ENCODE data around the gene GATAD2A.

GATAD2A gene, protein sequence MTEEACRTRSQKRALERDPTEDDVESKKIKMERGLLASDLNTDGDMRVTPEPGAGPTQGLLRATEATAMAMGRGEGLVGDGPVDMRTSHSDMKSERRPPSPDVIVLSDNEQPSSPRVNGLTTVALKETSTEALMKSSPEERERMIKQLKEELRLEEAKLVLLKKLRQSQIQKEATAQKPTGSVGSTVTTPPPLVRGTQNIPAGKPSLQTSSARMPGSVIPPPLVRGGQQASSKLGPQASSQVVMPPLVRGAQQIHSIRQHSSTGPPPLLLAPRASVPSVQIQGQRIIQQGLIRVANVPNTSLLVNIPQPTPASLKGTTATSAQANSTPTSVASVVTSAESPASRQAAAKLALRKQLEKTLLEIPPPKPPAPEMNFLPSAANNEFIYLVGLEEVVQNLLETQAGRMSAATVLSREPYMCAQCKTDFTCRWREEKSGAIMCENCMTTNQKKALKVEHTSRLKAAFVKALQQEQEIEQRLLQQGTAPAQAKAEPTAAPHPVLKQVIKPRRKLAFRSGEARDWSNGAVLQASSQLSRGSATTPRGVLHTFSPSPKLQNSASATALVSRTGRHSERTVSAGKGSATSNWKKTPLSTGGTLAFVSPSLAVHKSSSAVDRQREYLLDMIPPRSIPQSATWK

DNA sequence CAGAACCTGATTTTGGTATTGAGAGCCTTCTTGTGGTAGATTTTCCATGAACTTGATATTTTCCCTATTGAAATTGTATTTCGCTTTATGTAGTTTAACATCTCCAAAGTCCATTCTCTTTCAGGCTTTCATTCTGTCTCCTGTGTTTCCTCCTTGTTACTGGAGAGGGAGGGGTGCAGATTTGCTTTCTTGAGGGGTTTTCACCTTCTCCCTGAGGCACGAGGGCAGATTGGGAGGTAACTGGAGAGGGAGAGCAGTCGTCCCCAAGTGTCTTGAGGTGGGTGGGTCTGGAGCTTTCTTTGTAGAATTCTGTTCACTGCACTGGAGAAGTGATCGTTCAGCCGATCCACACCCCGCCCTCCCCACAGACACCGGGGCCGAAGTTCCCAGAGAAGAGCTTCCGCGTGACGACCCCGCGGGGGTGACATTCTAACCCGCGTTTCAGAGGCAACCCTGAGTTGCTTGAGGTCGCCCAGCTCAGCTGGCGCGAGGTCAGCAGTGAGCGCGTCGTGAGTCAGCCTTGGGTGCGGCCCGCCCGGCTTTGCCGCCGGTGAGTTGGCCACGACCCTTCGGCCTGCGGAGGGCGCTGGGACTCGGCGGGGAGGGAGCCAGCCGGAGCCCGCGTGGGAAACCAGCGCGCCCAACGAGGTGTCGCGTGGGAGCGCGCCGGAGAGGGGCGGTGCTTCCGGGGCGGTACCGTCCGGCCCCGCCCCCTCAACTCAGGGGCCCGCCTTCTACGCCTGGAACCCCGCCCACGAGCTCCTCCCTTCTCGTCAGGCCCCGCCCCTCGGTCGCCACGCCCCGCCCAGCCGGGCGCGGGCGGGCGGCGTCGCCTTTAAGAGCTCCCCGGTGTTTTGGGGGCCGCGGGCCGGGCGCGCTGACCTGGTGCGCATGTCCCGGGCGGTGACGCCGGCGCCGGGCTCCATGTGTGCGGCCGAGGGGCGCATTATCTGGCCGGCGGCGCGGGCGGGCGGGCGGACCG, at the start of gene GATAD2A:
Gene GATAD2A, plus strand, starts transcription at position 797 of the 982 bp plus-strand sequence. CDS start 59,671 bp downstream, outside the sequence.
- no peaks in the 10 kb centered on the region for H3K36me3 ChIP-seq (ENCODE audit: control insufficient read depth, insufficient read depth, low read length)
- H3K4me3 ChIP-seq (ENCODE audit: low read depth, low read length): peak within 1 kb of the TSS; percentile 75
- no peaks in the 10 kb centered on the region for H3K9me3 ChIP-seq (ENCODE audit: control insufficient read depth, low read length)
- H2AFZ ChIP-seq: peak within 1 kb of the TSS; percentile 96
- peak within 1 kb of the TSS; percentile 92 for H3K4me2 ChIP-seq (ENCODE audit: low read length)
- H3K79me2 ChIP-seq: peaks cover 24% of the 10 kb centered on the region
- H3K27me3 ChIP-seq (ENCODE audit: control insufficient read depth, insufficient read depth, low read length): no peaks in the 10 kb centered on the region
- peak within 1 kb of the TSS; percentile 73 for H3K9ac ChIP-seq
- H3K4me1 ChIP-seq: peaks cover 18% of the 10 kb centered on the region
- TF ChIP-seq, protein P1, sequence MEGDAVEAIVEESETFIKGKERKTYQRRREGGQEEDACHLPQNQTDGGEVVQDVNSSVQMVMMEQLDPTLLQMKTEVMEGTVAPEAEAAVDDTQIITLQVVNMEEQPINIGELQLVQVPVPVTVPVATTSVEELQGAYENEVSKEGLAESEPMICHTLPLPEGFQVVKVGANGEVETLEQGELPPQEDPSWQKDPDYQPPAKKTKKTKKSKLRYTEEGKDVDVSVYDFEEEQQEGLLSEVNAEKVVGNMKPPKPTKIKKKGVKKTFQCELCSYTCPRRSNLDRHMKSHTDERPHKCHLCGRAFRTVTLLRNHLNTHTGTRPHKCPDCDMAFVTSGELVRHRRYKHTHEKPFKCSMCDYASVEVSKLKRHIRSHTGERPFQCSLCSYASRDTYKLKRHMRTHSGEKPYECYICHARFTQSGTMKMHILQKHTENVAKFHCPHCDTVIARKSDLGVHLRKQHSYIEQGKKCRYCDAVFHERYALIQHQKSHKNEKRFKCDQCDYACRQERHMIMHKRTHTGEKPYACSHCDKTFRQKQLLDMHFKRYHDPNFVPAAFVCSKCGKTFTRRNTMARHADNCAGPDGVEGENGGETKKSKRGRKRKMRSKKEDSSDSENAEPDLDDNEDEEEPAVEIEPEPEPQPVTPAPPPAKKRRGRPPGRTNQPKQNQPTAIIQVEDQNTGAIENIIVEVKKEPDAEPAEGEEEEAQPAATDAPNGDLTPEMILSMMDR (IDR thresholded peaks at IDR 0.05): peak; percentile 65
- peak within 1 kb of the TSS; percentile 83 for H3K27ac ChIP-seq

DNA sequence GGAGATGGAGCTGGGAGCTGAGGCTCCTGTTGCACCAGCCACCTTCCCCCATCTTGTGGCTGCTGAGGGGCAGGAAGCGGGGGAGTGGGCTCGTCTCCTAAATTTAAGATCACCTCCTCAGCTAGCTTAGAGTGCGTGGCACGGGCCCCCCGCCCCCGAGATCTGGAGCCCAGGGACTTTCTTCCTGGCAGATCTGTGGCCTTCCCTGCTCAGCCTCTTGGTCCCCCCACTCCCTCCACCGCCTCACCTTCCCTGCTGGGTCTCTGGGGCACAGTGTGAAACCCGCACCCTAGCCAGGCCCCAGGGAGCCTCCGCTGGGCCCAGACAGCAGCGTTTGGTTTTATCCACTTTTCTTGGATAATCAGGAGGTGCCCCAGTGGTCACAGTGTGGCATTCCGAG, 49.0 kb upstream of the GATAD2A start:
- no peak overlapping the region for H3K4me2 ChIP-seq (ENCODE audit: low read length)
- H3K36me3 ChIP-seq (ENCODE audit: control insufficient read depth, insufficient read depth, low read length): no peaks in the 10 kb centered on the region
- no peak overlapping the region for H3K9ac ChIP-seq
- TF ChIP-seq, protein P1 (IDR thresholded peaks at IDR 0.05): no peak
- no peaks in the 10 kb centered on the region for H3K9me3 ChIP-seq (ENCODE audit: control insufficient read depth, low read length)
- no peaks in the 10 kb centered on the region for H3K27me3 ChIP-seq (ENCODE audit: control insufficient read depth, insufficient read depth, low read length)
- H2AFZ ChIP-seq: no peak overlapping the region
- H3K79me2 ChIP-seq: peaks cover 3% of the 10 kb centered on the region
- H3K27ac ChIP-seq: no peak overlapping the region
- H3K4me1 ChIP-seq: no peaks in the 10 kb centered on the region
- H3K4me3 ChIP-seq (ENCODE audit: low read depth, low read length): no peak overlapping the region

DNA sequence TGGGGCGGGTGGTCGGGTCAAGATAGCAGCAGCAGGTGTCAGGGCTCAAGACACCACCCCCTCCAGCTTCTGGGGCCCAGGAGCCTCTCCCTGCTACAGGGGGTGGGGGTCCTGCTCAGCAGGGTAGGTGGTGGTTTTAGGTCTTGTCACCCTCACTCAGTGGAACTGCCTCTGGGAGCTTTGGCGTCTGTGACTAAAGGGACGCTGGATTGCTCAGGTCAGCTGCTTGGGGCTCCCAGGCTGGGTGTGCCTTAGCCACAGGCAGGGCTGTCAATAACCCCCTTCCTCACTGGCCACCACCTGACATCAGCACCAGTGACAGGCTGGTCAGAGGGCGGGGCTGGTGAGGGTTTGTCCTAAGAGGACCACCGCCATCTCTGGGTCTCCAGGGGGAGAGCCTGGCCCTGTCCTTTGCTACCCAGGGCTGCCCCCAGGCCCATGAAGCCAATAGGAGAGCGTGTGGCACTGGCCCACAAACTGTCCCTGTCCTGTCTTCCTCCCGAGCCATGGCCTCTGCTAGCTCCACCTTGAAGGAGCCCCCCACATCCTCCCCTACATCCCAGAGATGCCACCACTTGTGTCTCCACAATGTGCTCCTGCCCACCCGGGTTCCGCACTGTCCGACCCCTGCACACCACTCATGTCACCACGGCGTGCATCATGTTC, 48.4 kb upstream of the GATAD2A start:
- no peaks in the 10 kb centered on the region for H3K27me3 ChIP-seq (ENCODE audit: control insufficient read depth, insufficient read depth, low read length)
- no peak overlapping the region for H3K27ac ChIP-seq
- no peak overlapping the region for H2AFZ ChIP-seq
- H3K4me2 ChIP-seq (ENCODE audit: low read length): no peak overlapping the region
- H3K79me2 ChIP-seq: peaks cover 3% of the 10 kb centered on the region
- H3K4me3 ChIP-seq (ENCODE audit: low read depth, low read length): no peak overlapping the region
- TF ChIP-seq, protein P1 (IDR thresholded peaks at IDR 0.05): no peak
- H3K9me3 ChIP-seq (ENCODE audit: control insufficient read depth, low read length): no peaks in the 10 kb centered on the region
- H3K36me3 ChIP-seq (ENCODE audit: control insufficient read depth, insufficient read depth, low read length): no peaks in the 10 kb centered on the region
- no peak overlapping the region for H3K9ac ChIP-seq
- H3K4me1 ChIP-seq: no peaks in the 10 kb centered on the region

DNA sequence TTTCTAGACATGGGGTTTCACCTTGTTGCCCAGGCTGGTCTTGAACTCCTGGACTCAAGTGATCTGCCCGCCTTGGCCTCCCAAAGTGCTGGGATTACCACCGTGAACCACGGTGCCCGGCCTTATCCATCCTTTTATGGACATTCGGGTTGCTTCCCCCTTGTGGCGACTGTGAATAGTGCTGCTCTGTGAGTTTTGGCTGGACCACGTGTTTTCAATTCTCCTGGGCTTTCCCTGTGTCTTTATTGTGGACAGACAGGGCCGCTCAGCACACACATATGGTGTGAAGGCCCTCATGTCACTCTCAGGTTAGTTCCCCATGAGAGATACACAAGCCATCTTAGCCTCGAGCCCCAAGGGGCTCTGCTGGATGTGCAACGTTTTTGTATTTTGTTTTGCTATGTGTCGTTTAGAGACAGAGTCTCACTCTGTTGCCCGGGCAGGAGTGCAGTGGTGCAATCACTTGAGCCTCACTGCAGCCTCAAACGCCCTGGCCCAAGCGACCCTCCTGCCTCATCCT, 44.3 kb upstream of the GATAD2A start:
- H3K27me3 ChIP-seq (ENCODE audit: control insufficient read depth, insufficient read depth, low read length): no peaks in the 10 kb centered on the region
- H3K36me3 ChIP-seq (ENCODE audit: control insufficient read depth, insufficient read depth, low read length): no peaks in the 10 kb centered on the region
- TF ChIP-seq, protein P1 (IDR thresholded peaks at IDR 0.05): peak; percentile 79
- H2AFZ ChIP-seq: peak overlapping the region; percentile 38
- H3K9me3 ChIP-seq (ENCODE audit: control insufficient read depth, low read length): no peaks in the 10 kb centered on the region
- no peak overlapping the region for H3K9ac ChIP-seq
- no peaks in the 10 kb centered on the region for H3K79me2 ChIP-seq
- no peaks in the 10 kb centered on the region for H3K4me1 ChIP-seq
- H3K4me3 ChIP-seq (ENCODE audit: low read depth, low read length): no peak overlapping the region
- H3K27ac ChIP-seq: peak overlapping the region; percentile 49
- no peak overlapping the region for H3K4me2 ChIP-seq (ENCODE audit: low read length)
